T-helper 1 cell treated with Interleukin-12 subunit alpha and Interleukin-12 subunit beta and Interleukin-4 antibody, amounts not matched to agents 30 μg/mL and 1 μg/mL, for 36 hours (primary cell): ENCODE results near the gene CAP1.

Source experiments
- H3K27ac Mint-ChIP-seq: one replicate; pipeline ENCODE4 v1.8.0; 2021; ENCODE audit warnings: mild to moderate bottlenecking, mixed read lengths
- H3K27me3 Mint-ChIP-seq: one replicate; pipeline ENCODE4 v1.8.0; 2021; ENCODE audit warnings: low read depth, mixed read lengths
- H3K36me3 Mint-ChIP-seq: one replicate; pipeline ENCODE4 v1.8.0; 2021; ENCODE audit warnings: low read depth, mixed read lengths
- H3K4me1 Mint-ChIP-seq: one replicate; pipeline ENCODE4 v1.8.0; 2021; ENCODE audit warnings: low read depth, mixed read lengths
- H3K4me3 Mint-ChIP-seq: one replicate; pipeline ENCODE4 v1.8.0; 2021; ENCODE audit warnings: mild to moderate bottlenecking, moderate library complexity, mixed read lengths
- H3K9me3 Mint-ChIP-seq: one replicate; pipeline ENCODE4 v1.8.0; 2021; ENCODE audit warnings: mixed read lengths

Gene CAP1

DNA sequence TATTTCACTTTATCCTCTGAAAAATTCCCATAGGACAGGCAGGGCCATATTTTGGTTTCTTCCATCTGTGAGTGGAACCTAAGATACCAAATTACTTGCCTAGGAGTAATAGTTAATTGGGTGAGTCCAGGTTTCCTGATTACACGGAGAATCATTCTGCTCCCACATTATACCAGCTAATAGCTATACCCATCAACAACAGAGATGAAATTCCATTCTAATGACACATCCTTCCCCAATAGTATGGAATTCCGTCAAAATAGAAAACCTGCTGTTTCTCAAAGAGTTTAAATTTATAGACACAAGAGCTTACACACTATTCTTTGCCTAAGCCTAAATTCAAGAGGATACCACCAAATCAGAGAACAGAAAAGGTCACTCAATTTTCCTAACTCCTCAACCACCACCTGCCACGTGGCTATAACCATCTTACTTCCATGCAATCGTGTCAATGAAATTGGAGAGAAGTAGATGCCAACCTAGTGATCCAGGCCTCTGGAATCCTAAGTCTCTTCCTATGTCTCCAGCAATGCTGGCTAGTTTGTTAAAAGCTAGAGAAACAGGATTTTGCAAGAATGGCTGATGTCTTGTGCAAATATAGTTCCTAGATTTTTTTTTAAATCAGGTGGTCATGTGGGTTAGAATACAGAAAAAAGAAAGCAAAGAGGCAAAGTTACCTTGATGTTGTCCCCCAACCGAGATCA is 50.3 kb downstream of the CAP1 start:
- H3K9me3 Mint-ChIP-seq: no peaks in the 10 kb centered on the region
- no peaks in the 10 kb centered on the region for H3K27me3 Mint-ChIP-seq
- H3K36me3 Mint-ChIP-seq: peaks cover 49% of the 10 kb centered on the region
- no peak overlapping the region for H3K27ac Mint-ChIP-seq
- H3K4me3 Mint-ChIP-seq: no peak overlapping the region
- H3K4me1 Mint-ChIP-seq: peaks cover 14% of the 10 kb centered on the region

DNA sequence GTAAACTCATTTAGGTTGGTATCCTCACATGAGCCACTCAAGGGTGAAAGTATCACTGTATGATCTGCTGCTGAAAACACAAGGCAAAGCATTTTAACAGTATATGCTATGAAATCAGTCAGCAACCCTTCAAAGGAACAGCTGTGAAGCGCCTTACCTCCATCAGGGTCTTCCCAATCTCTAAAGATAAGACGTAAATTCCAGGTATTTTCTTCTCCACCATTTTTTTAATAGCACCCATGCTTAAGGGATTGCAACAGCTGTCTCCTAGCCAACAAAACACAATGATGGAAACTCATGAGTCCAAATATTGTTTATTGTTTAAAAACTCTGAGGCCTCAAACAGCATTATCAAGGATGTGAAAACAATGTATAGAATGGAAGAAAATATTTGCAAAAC is 51.7 kb downstream of the CAP1 start:
- Mint-ChIP-seq H3K4me1 (peaks cover 21% of the 10 kb centered on the region), H3K27ac (no peak overlapping the region), H3K36me3 (peaks cover 43% of the 10 kb centered on the region), H3K4me3 (no peak overlapping the region), H3K9me3 (no peaks in the 10 kb centered on the region), H3K27me3 (no peaks in the 10 kb centered on the region)

DNA sequence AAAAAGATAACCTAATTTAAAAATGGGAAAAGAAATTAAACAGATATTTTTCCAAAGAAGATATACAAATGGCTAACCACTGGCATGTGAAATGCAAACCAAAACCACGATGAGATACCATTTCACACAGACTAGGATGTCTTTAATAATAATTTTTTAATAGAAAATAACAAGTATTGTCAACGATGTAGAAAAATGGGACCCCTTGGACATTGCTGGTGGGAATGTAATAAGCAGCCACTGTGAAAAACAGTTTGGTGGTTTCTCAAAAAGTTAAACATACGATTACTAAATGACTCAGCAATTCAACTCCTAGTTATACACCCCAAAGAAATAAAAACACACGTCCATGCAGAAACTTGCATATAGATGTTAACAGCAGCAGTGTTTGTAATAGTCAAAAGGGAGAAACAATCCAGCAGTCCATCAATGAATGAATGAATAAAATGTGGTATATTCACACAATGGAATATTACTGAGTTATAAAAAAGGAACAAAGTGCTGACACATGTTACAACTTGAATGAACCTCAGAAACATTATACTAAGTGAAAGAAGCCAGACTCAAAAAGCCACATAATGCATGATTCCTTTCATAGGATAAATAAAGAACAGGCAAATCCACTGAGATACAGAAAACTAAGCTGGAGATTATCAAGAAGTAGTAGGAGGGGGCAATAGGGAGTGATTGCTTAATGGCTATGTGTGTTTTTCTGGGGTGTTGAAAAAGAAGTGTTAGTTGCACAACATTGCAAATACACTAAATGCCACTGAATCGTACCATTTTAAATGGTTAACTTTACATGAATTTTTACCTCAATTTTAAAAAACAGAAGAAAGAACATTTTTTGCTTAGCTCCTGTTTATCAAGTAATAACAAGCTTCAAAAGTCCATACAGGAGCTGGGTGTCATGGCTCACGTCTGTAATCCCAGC is 52.4 kb downstream of the CAP1 start:
- Mint-ChIP-seq H3K36me3 (peaks cover 40% of the 10 kb centered on the region), H3K9me3 (no peaks in the 10 kb centered on the region), H3K27ac (no peak overlapping the region), H3K4me3 (no peak overlapping the region), H3K4me1 (peaks cover 25% of the 10 kb centered on the region), H3K27me3 (no peaks in the 10 kb centered on the region)

DNA sequence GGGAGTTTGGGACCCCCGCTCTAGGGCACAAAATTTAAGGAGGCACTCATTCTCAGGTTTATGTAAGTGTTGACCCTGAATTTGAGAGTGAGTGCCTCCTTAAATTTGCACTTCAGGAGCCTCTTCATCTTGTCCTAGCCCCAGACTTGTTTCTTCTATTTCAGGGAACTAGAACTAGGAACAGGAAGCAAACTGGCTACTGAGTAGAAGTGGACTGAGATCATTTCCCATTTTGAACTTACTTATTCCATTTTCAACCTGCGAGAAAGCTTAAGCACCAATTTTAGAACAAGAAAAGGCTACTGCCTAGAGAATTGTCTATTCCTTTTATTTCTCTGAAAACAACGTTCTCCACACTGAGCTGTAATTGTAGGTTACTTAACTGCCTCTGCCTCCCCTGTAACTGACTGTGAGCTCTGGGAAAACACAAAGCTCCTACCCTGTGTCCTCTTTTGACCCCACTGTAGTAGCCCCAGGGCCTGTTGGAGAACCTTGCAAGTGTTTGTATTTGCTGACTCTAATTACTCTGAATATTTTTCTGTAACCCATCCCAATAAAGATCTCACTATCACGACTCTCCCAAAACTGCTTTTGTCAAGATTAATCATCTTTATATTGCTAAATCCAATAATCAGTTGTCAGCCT is 54.1 kb downstream of the CAP1 start:
- H3K27me3 Mint-ChIP-seq: peaks cover under 1% of the 10 kb centered on the region
- H3K4me3 Mint-ChIP-seq: no peak overlapping the region
- no peak overlapping the region for H3K27ac Mint-ChIP-seq
- H3K4me1 Mint-ChIP-seq: peaks cover 25% of the 10 kb centered on the region
- H3K36me3 Mint-ChIP-seq: peaks cover 32% of the 10 kb centered on the region
- no peaks in the 10 kb centered on the region for H3K9me3 Mint-ChIP-seq

GRCh38 chr1:40095806-40096205 is 55.3 kb downstream of the CAP1 start:
- peaks cover 25% of the 10 kb centered on the region for H3K4me1 Mint-ChIP-seq
- H3K27me3 Mint-ChIP-seq: peaks cover 4% of the 10 kb centered on the region
- peak overlapping the region; percentile 37 for H3K27ac Mint-ChIP-seq
- no peaks in the 10 kb centered on the region for H3K9me3 Mint-ChIP-seq
- H3K36me3 Mint-ChIP-seq: peaks cover 24% of the 10 kb centered on the region
- peak overlapping the region; percentile 29 for H3K4me3 Mint-ChIP-seq

- Mint-ChIP-seq H3K9me3 (no peaks in the 10 kb centered on the region), H3K4me1 (peaks cover 25% of the 10 kb centered on the region)
Measured at GRCh38 chr1:40096646-40096976, 56.1 kb downstream of the CAP1 start.

DNA sequence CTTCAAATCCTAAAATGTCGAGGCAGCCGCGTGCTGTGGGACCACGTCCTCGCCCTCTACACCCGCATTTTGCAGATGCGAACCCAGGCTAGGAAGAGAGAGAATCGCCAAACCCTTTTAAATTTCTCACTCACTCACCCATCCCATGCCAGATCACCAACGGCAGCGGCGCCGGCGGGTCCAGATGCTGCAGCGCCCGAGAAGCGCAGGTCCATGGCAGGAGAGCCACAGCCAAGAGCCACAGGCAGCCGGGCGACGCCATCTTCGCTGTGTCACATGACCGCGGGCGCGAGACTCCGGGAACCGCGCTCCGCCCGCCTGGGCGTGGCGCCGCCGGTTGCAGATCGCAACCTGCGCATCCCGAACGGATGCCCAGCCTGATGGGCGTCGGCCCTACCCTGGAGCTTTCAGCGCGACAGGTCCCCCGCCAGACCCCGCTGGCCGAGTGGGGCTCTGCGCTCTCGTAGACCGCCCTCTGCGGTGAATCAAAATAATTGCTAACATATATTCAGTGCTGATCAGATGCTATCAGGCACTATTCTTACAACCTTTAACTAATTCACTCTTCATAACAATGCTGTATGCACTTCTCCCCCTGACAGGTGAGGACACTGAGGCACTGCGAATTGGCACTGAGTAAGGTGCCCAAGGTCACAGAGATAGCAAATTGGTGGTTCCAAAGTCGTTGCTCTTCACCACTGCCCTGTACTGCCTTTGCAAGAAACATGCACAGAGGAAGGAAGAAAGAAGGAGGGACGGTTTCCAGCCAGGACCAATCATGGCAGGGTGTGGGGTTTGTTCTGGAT is 56.7 kb downstream of the CAP1 start, which contains the start of gene PPT1:
Gene PPT1 (minus strand): TSS at position 276 of the 806 bp plus-strand sequence. CDS start 14 bp downstream, at position 262.
- peak within 1 kb of the TSS; percentile 90 for H3K27ac Mint-ChIP-seq
- H3K27me3 Mint-ChIP-seq: peaks cover 14% of the 10 kb centered on the region
- peaks cover under 1% of the 10 kb centered on the region for H3K9me3 Mint-ChIP-seq
- peak within 1 kb of the TSS; percentile 93 for H3K4me3 Mint-ChIP-seq
- peaks cover 25% of the 10 kb centered on the region for H3K4me1 Mint-ChIP-seq
- H3K36me3 Mint-ChIP-seq: peaks cover 20% of the 10 kb centered on the region

More at GRCh38 chr1:40096646-40096976, 56.1 kb downstream of the CAP1 start:
- H3K27ac Mint-ChIP-seq: peak overlapping the region; percentile 90
- H3K4me3 Mint-ChIP-seq: peak overlapping the region; percentile 93
- H3K27me3 Mint-ChIP-seq: peaks cover 8% of the 10 kb centered on the region
- peaks cover 20% of the 10 kb centered on the region for H3K36me3 Mint-ChIP-seq

DNA sequence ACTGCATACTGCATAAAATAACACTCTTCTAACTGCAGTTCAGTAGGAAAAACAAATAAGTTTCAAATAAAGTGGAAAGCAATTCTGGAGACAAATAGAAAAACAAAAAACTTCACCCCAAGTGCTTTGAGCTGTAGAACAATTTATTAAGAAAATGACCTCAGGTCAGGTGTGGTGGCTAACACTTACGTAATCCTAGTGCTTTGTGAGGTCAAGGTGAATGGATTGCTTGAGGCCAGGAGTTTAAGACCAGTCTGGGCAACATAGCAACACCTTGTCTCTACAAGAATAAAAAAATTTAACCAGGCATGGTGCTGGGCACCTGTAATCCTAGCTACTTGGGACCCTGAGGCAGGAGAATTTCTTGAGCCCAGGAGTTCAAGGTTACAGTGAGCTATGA is 61.5 kb downstream of the CAP1 start:
- peaks cover 10% of the 10 kb centered on the region for H3K9me3 Mint-ChIP-seq
- H3K4me1 Mint-ChIP-seq: peaks cover 4% of the 10 kb centered on the region
- peaks cover under 1% of the 10 kb centered on the region for H3K36me3 Mint-ChIP-seq
- no peak overlapping the region for H3K27ac Mint-ChIP-seq
- H3K27me3 Mint-ChIP-seq: peaks cover 30% of the 10 kb centered on the region
- no peak overlapping the region for H3K4me3 Mint-ChIP-seq

GRCh38 chr1:40102896-40103295 is 62.4 kb downstream of the CAP1 start:
- Mint-ChIP-seq H3K9me3 (peaks cover 10% of the 10 kb centered on the region), H3K27me3 (peaks cover 34% of the 10 kb centered on the region), H3K36me3 (no peaks in the 10 kb centered on the region), H3K4me3 (no peak overlapping the region), H3K4me1 (no peaks in the 10 kb centered on the region), H3K27ac (no peak overlapping the region)

DNA sequence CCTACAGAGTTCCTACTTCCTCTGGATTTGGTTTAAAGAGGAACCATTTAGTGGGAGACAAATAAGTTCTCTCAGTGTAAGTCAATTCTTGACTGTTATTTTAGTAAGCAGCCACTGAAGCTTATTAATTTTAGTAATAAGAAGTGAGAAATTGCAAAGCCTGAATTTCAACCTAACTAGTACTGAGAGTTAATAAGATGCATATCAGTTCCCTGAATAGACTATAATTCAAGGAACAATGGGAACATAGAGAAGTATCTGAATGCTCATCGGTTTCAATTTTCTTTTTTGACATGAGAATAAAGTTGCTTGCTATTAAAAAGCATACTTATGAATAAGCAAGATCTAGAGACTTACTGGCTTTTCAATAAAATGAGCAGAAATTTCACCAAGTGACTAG is 64.5 kb downstream of the CAP1 start:
- no peak overlapping the region for H3K4me3 Mint-ChIP-seq
- H3K27me3 Mint-ChIP-seq: peaks cover 43% of the 10 kb centered on the region
- H3K36me3 Mint-ChIP-seq: no peaks in the 10 kb centered on the region
- H3K9me3 Mint-ChIP-seq: peaks cover 21% of the 10 kb centered on the region
- no peak overlapping the region for H3K27ac Mint-ChIP-seq
- H3K4me1 Mint-ChIP-seq: no peaks in the 10 kb centered on the region

GRCh38 chr1:40107290-40107959 is 66.9 kb downstream of the CAP1 start:
- H3K27ac Mint-ChIP-seq: no peak overlapping the region
- no peak overlapping the region for H3K4me3 Mint-ChIP-seq
- H3K27me3 Mint-ChIP-seq: peaks cover 44% of the 10 kb centered on the region
- H3K4me1 Mint-ChIP-seq: no peaks in the 10 kb centered on the region
- H3K36me3 Mint-ChIP-seq: peaks cover 7% of the 10 kb centered on the region
- peaks cover 38% of the 10 kb centered on the region for H3K9me3 Mint-ChIP-seq

GRCh38 chr1:40110389-40110788 is 69.9 kb downstream of the CAP1 start:
- no peak overlapping the region for H3K4me3 Mint-ChIP-seq
- peaks cover 40% of the 10 kb centered on the region for H3K9me3 Mint-ChIP-seq
- H3K4me1 Mint-ChIP-seq: no peaks in the 10 kb centered on the region
- H3K27ac Mint-ChIP-seq: no peak overlapping the region
- peaks cover 50% of the 10 kb centered on the region for H3K27me3 Mint-ChIP-seq
- peaks cover 7% of the 10 kb centered on the region for H3K36me3 Mint-ChIP-seq

DNA sequence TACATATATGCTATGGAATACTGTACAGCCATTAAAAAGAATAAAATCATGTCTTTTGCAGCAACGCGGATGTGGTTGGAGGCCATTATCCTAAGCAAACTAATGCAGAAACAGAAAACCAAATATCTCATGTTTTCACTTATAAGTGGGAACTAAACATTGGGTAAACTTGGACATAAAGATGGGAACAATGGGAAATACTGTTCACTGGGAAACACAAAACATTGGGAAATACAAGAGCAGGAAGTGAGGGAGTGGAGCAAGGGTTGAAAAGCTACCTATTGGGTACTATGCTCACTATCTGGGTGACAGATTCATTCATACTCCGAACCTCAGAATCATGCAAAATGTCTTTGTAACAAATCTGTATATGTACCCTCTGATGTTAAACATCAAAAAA is 73.9 kb downstream of the CAP1 start:
- H3K9me3 Mint-ChIP-seq: peaks cover 32% of the 10 kb centered on the region
- peaks cover 7% of the 10 kb centered on the region for H3K36me3 Mint-ChIP-seq
- peaks cover 56% of the 10 kb centered on the region for H3K27me3 Mint-ChIP-seq

More for the DNA sequence above, 73.9 kb downstream of the CAP1 start:
- Mint-ChIP-seq H3K4me3 (no peak overlapping the region), H3K27ac (no peak overlapping the region), H3K4me1 (no peaks in the 10 kb centered on the region)
